ENCODE results near the gene KDM1A.
"Not testable (repeated sequence)": the region's sequence is repeated elsewhere in the genome, so short reads cannot be mapped to it uniquely, and the experiment has no call there.

KDM1A gene

GRCh38 chr1:22993220-22993795, 26.0 kb upstream of the KDM1A start:
- not testable (repeated sequence) for H3K4me3 ChIP-seq (ENCODE audit: low read length); H3K27me3 ChIP-seq (ENCODE audit: control insufficient read depth, insufficient read depth, low read length); H3K9me3 ChIP-seq (ENCODE audit: control insufficient read depth, low read length); H3K4me1 ChIP-seq (ENCODE audit: control insufficient read depth, insufficient read depth, low read length); H3K9ac ChIP-seq (ENCODE audit: low read length); H3K36me3 ChIP-seq (ENCODE audit: control insufficient read depth, insufficient read depth, low read length)

- Histone ChIP-seq H3K4me1 (ENCODE audit: control insufficient read depth, insufficient read depth, low read length) (no peaks in the 10 kb centered on the region), H3K9me3 (ENCODE audit: control insufficient read depth, low read length) (no peaks in the 10 kb centered on the region), H3K4me3 (ENCODE audit: low read length) (no peak overlapping the region), H3K27me3 (ENCODE audit: control insufficient read depth, insufficient read depth, low read length) (no peaks in the 10 kb centered on the region), H3K36me3 (ENCODE audit: control insufficient read depth, insufficient read depth, low read length) (no peaks in the 10 kb centered on the region), H3K9ac (ENCODE audit: low read length) (no peak overlapping the region)
Measured at GRCh38 chr1:22995774-22996173, 23.5 kb upstream of the KDM1A start.

GRCh38 chr1:22997528-22997927, 21.7 kb upstream of the KDM1A start:
- not testable (repeated sequence) for H3K4me1 ChIP-seq (ENCODE audit: control insufficient read depth, insufficient read depth, low read length); H3K27me3 ChIP-seq (ENCODE audit: control insufficient read depth, insufficient read depth, low read length); H3K4me3 ChIP-seq (ENCODE audit: low read length); H3K9me3 ChIP-seq (ENCODE audit: control insufficient read depth, low read length); H3K36me3 ChIP-seq (ENCODE audit: control insufficient read depth, insufficient read depth, low read length); H3K9ac ChIP-seq (ENCODE audit: low read length)

GRCh38 chr1:23000133-23000532, 19.1 kb upstream of the KDM1A start:
- not testable (repeated sequence) for H3K9ac ChIP-seq (ENCODE audit: low read length); H3K36me3 ChIP-seq (ENCODE audit: control insufficient read depth, insufficient read depth, low read length); H3K9me3 ChIP-seq (ENCODE audit: control insufficient read depth, low read length); H3K4me1 ChIP-seq (ENCODE audit: control insufficient read depth, insufficient read depth, low read length); H3K27me3 ChIP-seq (ENCODE audit: control insufficient read depth, insufficient read depth, low read length); H3K4me3 ChIP-seq (ENCODE audit: low read length)

- H3K36me3 ChIP-seq (ENCODE audit: control insufficient read depth, insufficient read depth, low read length); H3K4me3 ChIP-seq (ENCODE audit: low read length); H3K9me3 ChIP-seq (ENCODE audit: control insufficient read depth, low read length); H3K9ac ChIP-seq (ENCODE audit: low read length); H3K4me1 ChIP-seq (ENCODE audit: control insufficient read depth, insufficient read depth, low read length); H3K27me3 ChIP-seq (ENCODE audit: control insufficient read depth, insufficient read depth, low read length): not testable (repeated sequence)
Measured at GRCh38 chr1:23002218-23002617, 17.1 kb upstream of the KDM1A start.

- Histone ChIP-seq H3K9me3 (ENCODE audit: control insufficient read depth, low read length) (no peaks in the 10 kb centered on the region), H3K4me1 (ENCODE audit: control insufficient read depth, insufficient read depth, low read length) (no peaks in the 10 kb centered on the region), H3K4me3 (ENCODE audit: low read length) (no peak overlapping the region), H3K27me3 (ENCODE audit: control insufficient read depth, insufficient read depth, low read length) (no peaks in the 10 kb centered on the region), H3K36me3 (ENCODE audit: control insufficient read depth, insufficient read depth, low read length) (no peaks in the 10 kb centered on the region), H3K9ac (ENCODE audit: low read length) (no peak overlapping the region)
Measured at GRCh38 chr1:23004112-23004511, 15.2 kb upstream of the KDM1A start.

GRCh38 chr1:23004769-23005168, 14.5 kb upstream of the KDM1A start:
- H3K36me3 ChIP-seq (ENCODE audit: control insufficient read depth, insufficient read depth, low read length); H3K27me3 ChIP-seq (ENCODE audit: control insufficient read depth, insufficient read depth, low read length); H3K4me3 ChIP-seq (ENCODE audit: low read length); H3K9ac ChIP-seq (ENCODE audit: low read length); H3K4me1 ChIP-seq (ENCODE audit: control insufficient read depth, insufficient read depth, low read length); H3K9me3 ChIP-seq (ENCODE audit: control insufficient read depth, low read length): not testable (repeated sequence)

- no peak overlapping the region for H3K4me3 ChIP-seq (ENCODE audit: low read length)
- H3K27me3 ChIP-seq (ENCODE audit: control insufficient read depth, insufficient read depth, low read length), result no peaks in the 10 kb centered on the region
- H3K9ac ChIP-seq (ENCODE audit: low read length), result no peak overlapping the region
- H3K4me1 ChIP-seq (ENCODE audit: control insufficient read depth, insufficient read depth, low read length), result no peaks in the 10 kb centered on the region
- no peaks in the 10 kb centered on the region for H3K36me3 ChIP-seq (ENCODE audit: control insufficient read depth, insufficient read depth, low read length)
- no peaks in the 10 kb centered on the region for H3K9me3 ChIP-seq (ENCODE audit: control insufficient read depth, low read length)
Measured at GRCh38 chr1:23007106-23007505, 12.2 kb upstream of the KDM1A start.

- Histone ChIP-seq H3K9ac (ENCODE audit: low read length) (no peak overlapping the region), H3K27me3 (ENCODE audit: control insufficient read depth, insufficient read depth, low read length) (no peaks in the 10 kb centered on the region), H3K4me3 (ENCODE audit: low read length) (no peak overlapping the region), H3K9me3 (ENCODE audit: control insufficient read depth, low read length) (no peaks in the 10 kb centered on the region), H3K36me3 (ENCODE audit: control insufficient read depth, insufficient read depth, low read length) (no peaks in the 10 kb centered on the region), H3K4me1 (ENCODE audit: control insufficient read depth, insufficient read depth, low read length) (no peaks in the 10 kb centered on the region)
Measured at GRCh38 chr1:23008901-23009300, 10.4 kb upstream of the KDM1A start.

- not testable (repeated sequence) for H3K36me3 ChIP-seq (ENCODE audit: control insufficient read depth, insufficient read depth, low read length)
Measured at GRCh38 chr1:23010025-23010424, 9.2 kb upstream of the KDM1A start.

GRCh38 chr1:23013657-23014056, 5.6 kb upstream of the KDM1A start:
- Histone ChIP-seq H3K36me3 (ENCODE audit: control insufficient read depth, insufficient read depth, low read length) (no peaks in the 10 kb centered on the region), H3K9ac (ENCODE audit: low read length) (no peak overlapping the region), H3K4me3 (ENCODE audit: low read length) (no peak overlapping the region), H3K27me3 (ENCODE audit: control insufficient read depth, insufficient read depth, low read length) (no peaks in the 10 kb centered on the region), H3K9me3 (ENCODE audit: control insufficient read depth, low read length) (no peaks in the 10 kb centered on the region), H3K4me1 (ENCODE audit: control insufficient read depth, insufficient read depth, low read length) (no peaks in the 10 kb centered on the region)

More at GRCh38 chr1:23010025-23010424, 9.2 kb upstream of the KDM1A start:
- H3K27me3 ChIP-seq (ENCODE audit: control insufficient read depth, insufficient read depth, low read length); H3K4me3 ChIP-seq (ENCODE audit: low read length); H3K4me1 ChIP-seq (ENCODE audit: control insufficient read depth, insufficient read depth, low read length); H3K9me3 ChIP-seq (ENCODE audit: control insufficient read depth, low read length); H3K9ac ChIP-seq (ENCODE audit: low read length): not testable (repeated sequence)

GRCh38 chr1:23018661-23019093, 591 bp upstream of the KDM1A start:
- peak overlapping the region; percentile 85 for H3K9ac ChIP-seq (ENCODE audit: low read length)
- peak overlapping the region; percentile 83 for H3K4me3 ChIP-seq (ENCODE audit: low read length)
- H3K9me3 ChIP-seq (ENCODE audit: control insufficient read depth, low read length), result no peaks in the 10 kb centered on the region
- H3K36me3 ChIP-seq (ENCODE audit: control insufficient read depth, insufficient read depth, low read length), result no peaks in the 10 kb centered on the region
- H3K4me1 ChIP-seq (ENCODE audit: control insufficient read depth, insufficient read depth, low read length), result no peaks in the 10 kb centered on the region
- no peaks in the 10 kb centered on the region for H3K27me3 ChIP-seq (ENCODE audit: control insufficient read depth, insufficient read depth, low read length)

Measured in mucosa of stomach (tissue), 1 donor.